Right kidney (tissue), 1 donor: ENCODE measurements around the gene PTPN3.

Experiments used
- DNase-seq: peaks from one replicate; pipeline ENCODE4 v3.0.0-alpha.2; 2016

PTPN3 gene

DNA sequence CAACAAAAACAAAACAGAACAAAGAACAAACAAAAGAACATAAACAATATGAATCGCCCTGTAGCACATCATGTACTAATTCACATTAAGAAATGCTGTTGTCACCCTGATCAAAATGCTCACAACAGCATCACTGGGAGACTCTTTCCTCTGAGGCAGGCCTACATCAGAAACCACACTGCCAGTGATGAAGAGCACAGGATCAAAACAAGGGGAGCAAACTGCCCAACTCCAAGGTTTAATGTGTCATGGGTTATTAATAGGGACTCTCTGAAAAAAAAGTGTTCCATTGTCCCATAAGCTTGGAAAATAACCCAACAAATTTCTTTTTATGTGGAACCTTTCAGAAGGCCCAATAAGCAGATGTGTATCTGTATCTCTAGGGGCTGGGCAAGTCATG is 74.2 kb downstream of the PTPN3 start:
- no peak for DNase-seq

- no peak for DNase-seq
These were observed 75.5 kb downstream of the PTPN3 start for GRCh38 chr9:109422641-109423040.

- no peak for DNase-seq
These were observed 76.8 kb downstream of the PTPN3 start for GRCh38 chr9:109421026-109421970.

GRCh38 chr9:109419531-109419930 is 78.6 kb downstream of the PTPN3 start:
- DNase-seq: no peak

GRCh38 chr9:109418827-109419226 is 79.3 kb downstream of the PTPN3 start:
- DNase-seq: no peak

DNA sequence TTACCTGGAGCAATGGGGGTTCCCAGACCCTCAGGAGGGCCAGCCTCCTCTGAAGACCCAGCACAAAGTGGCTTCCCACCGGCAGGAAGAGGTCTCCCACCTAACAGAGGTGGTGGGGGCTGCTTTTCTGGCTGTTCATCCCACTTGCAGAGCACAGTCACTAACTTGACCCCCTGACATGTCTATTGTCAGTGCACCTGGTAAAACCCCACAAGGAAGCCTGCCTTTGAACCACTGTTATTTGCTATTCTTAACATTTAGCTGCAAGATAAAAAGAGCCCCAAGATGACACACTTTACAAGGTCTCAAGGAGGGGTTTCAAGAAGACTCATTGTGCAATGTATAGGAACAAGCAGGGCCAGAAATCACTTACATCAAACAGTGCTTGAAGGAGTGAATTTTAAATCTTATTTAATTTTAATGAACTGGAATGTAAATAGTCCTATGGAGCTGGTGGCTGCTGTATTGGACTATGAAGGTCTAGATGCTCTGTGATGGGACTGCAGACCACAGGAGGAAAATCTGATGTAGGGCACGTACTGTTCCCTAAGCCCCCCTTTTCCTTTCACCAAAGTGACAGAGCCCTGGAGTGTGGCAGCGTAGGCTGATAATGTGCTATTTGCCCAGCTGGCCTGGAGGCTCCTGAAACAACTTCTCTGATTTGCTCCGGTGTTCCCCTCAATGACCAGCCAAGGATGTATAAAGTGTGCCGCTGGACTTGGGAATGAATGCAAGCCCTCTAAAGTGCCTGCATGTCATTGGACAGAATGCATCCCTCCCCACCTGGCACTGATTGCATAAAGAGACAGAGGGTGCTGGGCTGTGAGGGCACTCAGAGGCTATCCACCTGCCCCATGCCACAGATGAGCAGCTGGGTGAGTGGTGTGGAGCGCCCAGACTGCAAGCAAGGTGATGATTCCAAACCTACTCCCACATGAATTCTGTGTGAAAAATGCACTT is 80.2 kb downstream of the PTPN3 start:
- no peak for DNase-seq

- DNase-seq: no peak
These were observed 81.1 kb downstream of the PTPN3 start for GRCh38 chr9:109417054-109417453.

DNA sequence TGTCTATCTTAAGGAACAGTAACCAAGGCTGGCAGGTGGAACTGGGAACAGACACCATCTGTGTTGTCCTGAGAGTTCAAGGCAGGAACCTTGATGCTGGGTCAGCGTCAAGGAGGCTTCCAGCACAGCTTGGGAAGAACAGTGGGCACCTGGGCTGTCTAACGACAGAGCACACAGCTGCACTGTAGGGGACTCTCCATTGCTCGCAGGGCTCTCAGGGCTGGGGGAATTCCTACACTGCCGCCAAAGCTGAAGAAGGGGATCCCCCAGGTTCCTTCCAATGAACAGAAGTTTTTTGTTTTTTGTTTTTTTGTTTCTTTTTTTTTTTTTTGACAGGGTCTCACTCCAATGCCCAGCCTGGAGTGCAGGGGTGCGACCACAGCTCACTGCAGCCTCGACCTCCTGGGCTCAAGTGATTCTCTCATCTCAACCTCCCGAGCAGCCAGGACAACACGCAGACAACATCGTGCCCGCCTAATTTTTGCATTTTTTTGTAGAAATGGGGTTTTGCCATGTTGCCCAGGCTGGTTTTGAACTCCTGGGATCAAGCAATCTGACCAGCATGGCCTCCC is 81.9 kb downstream of the PTPN3 start:
- no peak for DNase-seq

DNA sequence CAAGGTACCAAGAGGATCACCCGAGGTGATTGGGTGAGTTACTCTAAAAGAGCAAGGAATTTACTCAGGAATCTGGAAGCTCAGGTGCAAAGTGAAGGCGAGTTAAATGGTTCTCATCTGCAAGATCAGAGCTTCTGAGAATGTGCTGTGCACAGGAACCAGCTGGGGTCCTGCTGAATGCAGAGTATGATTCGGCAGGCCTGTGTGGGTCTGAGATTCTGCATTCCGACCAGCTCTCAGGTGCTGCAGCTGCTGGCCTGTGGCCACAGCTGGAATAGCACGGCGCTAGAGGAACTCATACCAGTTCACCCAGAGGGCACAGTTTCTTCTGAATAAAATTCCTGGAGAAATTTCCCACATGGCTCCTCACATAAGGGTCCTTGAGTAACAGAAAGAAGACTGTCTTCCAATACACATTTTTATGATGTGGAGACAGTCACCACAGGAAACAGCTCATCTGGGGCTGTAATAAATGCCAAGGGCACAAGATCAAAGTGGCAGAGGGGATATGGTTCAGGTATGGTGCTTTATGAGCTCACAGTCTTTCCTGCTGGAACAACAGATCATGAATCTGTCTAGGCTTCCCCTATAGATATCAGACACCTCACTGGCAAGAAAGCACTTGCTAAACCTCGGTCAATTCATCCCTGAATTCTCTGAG is 83.9 kb downstream of the PTPN3 start:
- DNase-seq: no peak

DNA sequence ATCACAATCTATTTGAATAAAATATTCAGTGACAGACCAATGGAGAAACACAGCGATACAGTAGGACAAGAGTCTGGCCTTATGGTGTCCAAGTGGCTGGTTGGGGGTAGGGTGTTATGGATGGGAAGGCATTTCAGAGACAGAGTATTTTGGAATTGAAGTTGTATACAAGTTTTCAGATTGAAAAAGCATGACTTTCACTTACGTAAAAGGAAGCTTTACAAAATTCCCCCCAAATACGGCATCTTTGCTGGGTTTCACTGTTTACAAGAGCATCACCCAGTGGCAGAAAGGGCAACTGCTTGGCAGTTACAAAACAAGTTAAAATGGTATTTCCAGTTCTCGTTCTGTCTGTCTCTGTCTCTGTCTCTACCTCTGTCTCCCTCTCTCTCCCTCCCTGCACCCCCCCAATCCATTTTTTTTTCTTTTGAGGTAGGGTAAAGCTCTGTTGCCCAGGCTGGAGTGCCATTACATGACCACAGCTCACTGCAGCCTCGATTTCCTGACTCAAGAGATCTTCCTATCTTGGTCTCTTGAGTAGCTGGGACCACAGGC is 86.2 kb downstream of the PTPN3 start:
- DNase-seq: no peak

- DNase-seq: no peak
These were observed 86.9 kb downstream of the PTPN3 start for GRCh38 chr9:109411069-109411761.

DNA sequence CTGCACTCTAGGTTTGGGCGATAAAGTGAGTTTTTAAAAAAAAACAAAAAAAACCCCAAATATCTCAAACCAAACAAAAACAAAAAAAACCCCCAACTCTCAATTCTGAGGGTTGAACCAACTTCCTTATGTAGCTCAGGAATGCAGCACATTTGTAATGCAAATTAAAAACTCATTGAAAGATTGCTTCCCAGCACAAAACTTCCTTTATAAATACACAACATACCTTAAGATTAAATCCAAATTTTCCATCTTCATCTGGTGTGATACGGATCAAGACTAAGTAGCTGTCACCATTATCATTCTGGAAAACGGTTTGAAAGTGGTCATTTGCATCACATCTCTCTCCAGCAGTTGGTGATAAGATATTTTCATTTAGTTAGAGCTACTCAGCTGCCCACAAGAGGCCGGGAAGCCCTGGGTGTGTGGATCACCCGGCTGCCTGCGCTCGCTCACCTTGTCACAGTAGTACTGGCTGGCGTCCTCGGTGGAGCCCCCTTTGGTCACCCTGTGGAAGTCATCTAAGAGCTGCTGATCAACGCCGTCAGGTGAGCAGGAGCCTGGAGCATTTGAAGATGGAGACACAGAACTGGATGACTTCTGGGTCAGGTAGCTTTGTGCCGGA is 88.2 kb downstream of the PTPN3 start:
- DNase-seq: no peak

GRCh38 chr9:109408759-109409462 is 89.2 kb downstream of the PTPN3 start:
- no peak for DNase-seq

DNA sequence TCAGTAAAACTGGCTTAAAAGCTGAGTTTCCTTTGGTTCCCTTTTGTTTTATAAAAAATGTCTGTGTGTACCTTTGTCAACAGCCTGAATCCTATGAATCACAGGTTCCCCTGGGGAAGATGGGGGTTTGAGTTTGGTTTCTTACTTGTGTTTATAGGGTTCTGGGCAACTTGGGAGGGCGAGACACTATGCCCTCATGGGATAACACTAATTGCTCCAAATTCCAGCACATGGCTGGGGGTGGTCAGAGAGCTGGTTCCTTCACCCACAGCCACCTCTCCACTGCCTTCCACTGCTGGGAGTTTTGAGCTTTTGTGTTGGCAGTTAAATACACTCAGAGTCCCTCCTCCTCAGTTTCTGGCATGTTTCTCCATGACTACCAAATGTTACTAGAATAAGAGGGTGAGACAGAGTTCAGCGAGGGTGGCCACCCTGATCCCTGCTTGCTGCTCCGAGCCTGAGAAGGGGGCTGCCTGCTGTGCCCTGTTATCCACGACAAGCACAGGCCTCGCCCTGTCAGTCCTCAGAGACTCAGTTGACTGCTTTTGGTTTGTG is 94.3 kb downstream of the PTPN3 start:
- DNase-seq: no peak

GRCh38 chr9:109403116-109403515 is 95.0 kb downstream of the PTPN3 start:
- no peak for DNase-seq

DNA sequence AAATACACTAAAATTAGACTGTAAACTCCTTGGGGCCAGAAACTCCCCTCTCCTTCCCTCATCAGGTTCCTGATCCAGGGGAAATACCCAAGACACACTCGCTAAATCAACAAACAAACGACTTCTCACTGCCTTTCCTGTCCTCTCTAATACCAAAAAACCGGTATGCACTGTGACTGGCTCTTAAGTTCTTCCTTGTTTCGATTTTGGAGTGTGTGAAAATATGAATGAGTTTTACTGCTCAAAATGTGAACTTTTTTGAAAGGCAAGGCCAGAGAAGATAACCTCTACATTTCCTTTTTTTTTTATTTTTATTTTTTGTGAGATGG is 96.2 kb downstream of the PTPN3 start:
- no peak for DNase-seq

- peak; percentile 21 for DNase-seq
These were observed 96.7 kb downstream of the PTPN3 start for GRCh38 chr9:109401169-109401989.

DNA sequence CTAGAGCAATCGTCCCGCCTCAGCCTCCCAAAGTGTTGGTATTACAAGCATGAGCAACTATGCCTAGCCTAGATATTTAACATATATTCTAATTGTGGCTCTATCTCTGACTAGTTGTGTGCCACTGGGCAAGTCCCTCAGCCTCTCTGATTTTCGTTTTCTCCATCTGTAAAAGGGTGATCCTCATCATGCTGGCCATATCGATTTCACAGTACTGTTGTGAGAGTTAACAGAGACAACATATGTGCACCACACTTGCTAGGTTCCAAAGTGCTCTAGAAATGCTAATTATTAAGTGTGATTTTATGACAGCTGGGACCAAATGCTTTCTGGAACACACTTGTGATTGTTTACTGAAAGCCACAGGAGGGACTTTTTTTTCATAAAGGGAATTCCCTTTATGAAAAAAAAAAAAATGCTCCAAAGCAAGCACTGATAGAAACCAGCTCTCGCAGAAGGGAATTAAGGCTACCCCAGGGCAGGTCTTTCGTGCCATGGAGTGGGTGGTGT is 98.8 kb downstream of the PTPN3 start:
- no peak for DNase-seq

- no peak for DNase-seq
These were observed 106.9 kb downstream of the PTPN3 start for GRCh38 chr9:109391176-109391575.
